CD4-positive, CD25-positive, alpha-beta regulatory T cell (primary cell): ENCODE measurements around the gene PRKAA1. TPM values are rescaled to one million over a fixed set of nuclear protein-coding genes. Genes with fewer than 3 reads are reported as not detected.

ENCODE experiments used
- ATAC-seq, 2 donors: fragments of 150-1000 bp; cut with Tn5 transposase; one replicate each; pipeline ENCODE4 v1.10.0; 2021; ENCODE audit warnings: low read depth in 2 of 2, moderate number of reproducible peaks in 2 of 2, moderate library complexity in 1 of 2
- DNase-seq, 3 donors: peaks; one replicate each; pipeline versions ENCODE4 v3.0.0 to v3.0.0-alpha.2; 2012 to 2022; ENCODE audit warnings: mixed read lengths in 1 of 3
- H3K27ac ChIP-seq: one replicate; pipeline ENCODE4 v1.7.0; 2013; ENCODE audit warnings: mild to moderate bottlenecking, low read length; ENCODE audit not compliant: insufficient read depth, poor library complexity, severe bottlenecking
- H3K27me3 ChIP-seq: one replicate; pipeline ENCODE4 v1.7.0; 2013; ENCODE audit warnings: low read length; ENCODE audit not compliant: control insufficient read depth, insufficient read depth
- H3K36me3 ChIP-seq: one replicate; pipeline ENCODE4 v1.7.0; 2013; ENCODE audit warnings: mild to moderate bottlenecking, low read length, moderate library complexity; ENCODE audit not compliant: control insufficient read depth, insufficient read depth
- H3K4me1 ChIP-seq: 2 replicates; pipeline ENCODE4 v1.7.0; 2013; ENCODE audit warnings: mild to moderate bottlenecking, low read length; ENCODE audit not compliant: insufficient read depth, control insufficient read depth, poor library complexity, severe bottlenecking
- H3K4me3 ChIP-seq: one replicate; pipeline ENCODE4 v1.7.0; 2013; ENCODE audit warnings: low read depth, mild to moderate bottlenecking, low read length, moderate library complexity
- H3K9me3 ChIP-seq, 2 experiments: 1 replicate in 1 of 2; 2 replicates in 1 of 2; pipeline ENCODE4 v1.7.0; 2013; ENCODE audit warnings: low read length in 2 of 2, mild to moderate bottlenecking in 1 of 2, moderate library complexity in 1 of 2; ENCODE audit not compliant: control insufficient read depth in 2 of 2
- H3K27ac Mint-ChIP-seq, 3 donors: one replicate each; pipeline ENCODE4 v1.8.0; 2020 to 2022; ENCODE audit warnings: mild to moderate bottlenecking in 3 of 3, mixed read lengths in 3 of 3, moderate library complexity in 2 of 3
- H3K27me3 Mint-ChIP-seq: one replicate; pipeline ENCODE4 v1.8.0; 2022; ENCODE audit warnings: mild to moderate bottlenecking, mixed read lengths
- H3K36me3 Mint-ChIP-seq: one replicate; pipeline ENCODE4 v1.8.0; 2020; ENCODE audit warnings: mixed read lengths
- H3K4me1 Mint-ChIP-seq, 4 donors: one replicate each; pipeline ENCODE4 v1.8.0; 2020 to 2022; ENCODE audit warnings: mixed read lengths in 4 of 4, mild to moderate bottlenecking in 1 of 4
- H3K4me3 Mint-ChIP-seq, 4 donors: one replicate each; pipeline ENCODE4 v1.8.0; 2020 to 2022; ENCODE audit warnings: mild to moderate bottlenecking in 4 of 4, mixed read lengths in 4 of 4, moderate library complexity in 3 of 4
- H3K9me3 Mint-ChIP-seq, 7 donors: one replicate each; pipeline ENCODE4 v1.8.0; 2020 to 2022; ENCODE audit warnings: mixed read lengths in 7 of 7, mild to moderate bottlenecking in 3 of 7, moderate library complexity in 2 of 7
- polyA plus RNA-seq, 4 donors: library from polyadenylated mRNA; unstranded; fragments of 300-500 nt; fragmentation: Illumina TruSeq; gene quantifications; one replicate each; pipeline ENCODE4 v1.2.3, GENCODE V29; 2021
- total RNA-seq: library from RNA; stranded (reverse); gene quantifications from one replicate; pipeline ENCODE4 v1.2.3, GENCODE V29; 2022

The PRKAA1 gene
- 102 TPM for total RNA-seq
- 10 to 100 TPM; 34.1 to 55.8 (median 43.5) TPM for polyA plus RNA-seq

DNA sequence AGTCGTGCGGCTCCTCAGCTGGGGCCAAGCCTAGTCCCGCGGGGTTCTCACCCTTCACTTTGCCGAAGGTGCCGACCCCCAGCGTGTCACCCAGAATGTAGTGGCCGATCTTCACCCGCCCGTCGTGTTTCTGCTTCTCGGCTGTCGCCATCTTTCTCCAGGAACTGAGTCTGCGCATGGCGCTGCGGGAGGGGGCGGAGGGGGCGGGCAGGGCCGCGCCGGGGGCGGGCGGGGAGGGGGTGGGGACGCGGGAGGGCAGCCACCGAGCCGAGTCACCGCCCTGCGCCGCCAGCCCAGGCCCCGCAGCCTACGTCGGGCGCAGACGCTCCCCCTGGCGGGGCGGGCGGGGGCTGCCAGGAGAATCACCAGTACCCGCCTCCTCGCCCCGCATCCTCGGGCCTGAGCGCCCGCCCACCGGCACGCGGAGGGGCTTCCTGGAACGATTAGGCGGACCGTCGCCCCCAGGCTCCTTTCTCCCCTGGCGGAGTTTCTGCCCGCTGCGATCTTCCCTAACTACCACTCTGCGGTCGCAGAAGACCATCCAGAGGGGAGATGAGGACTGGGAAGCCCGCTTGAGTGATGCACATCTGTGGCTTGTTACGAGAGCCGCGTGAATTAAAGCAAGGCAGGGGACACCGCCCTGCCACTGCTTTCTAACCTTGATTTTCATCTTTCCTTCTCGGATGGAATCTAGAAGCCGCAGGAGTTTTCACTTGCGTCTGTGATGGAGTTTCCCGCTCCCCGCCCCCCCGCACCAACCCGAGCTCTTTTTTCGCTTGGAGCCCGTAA is at the start of gene PRKAA1:
Gene PRKAA1 (minus strand): TSS at position 363 of the 789 bp plus-strand sequence. CDS start 185 bp downstream, at position 178.
- Mint-ChIP-seq H3K9me3 (no peaks in the 10 kb centered on the region), H3K27ac (peak within 1 kb of the TSS; percentile 95 to 97 (median 96)), H3K4me3 (peak within 1 kb of the TSS; percentile 92 to 97 (median 94)), H3K27me3 (peaks cover 13% of the 10 kb centered on the region), H3K4me1 (peaks cover 26 to 55% (median 41%) of the 10 kb centered on the region in 4 donors), H3K36me3 (peaks cover 7% of the 10 kb centered on the region)
- peak within 1 kb of the TSS; percentile 97 for H3K4me3 ChIP-seq
- H3K27me3 ChIP-seq: no peaks in the 10 kb centered on the region
- peak within 1 kb of the TSS; percentile 83 for H3K27ac ChIP-seq
- peaks cover 32% of the 10 kb centered on the region for H3K4me1 ChIP-seq
- DNase-seq: peak; percentile 87 to 92 (median 92)
- no peaks in the 10 kb centered on the region for H3K9me3 ChIP-seq
- ATAC-seq: peak; percentile 97 to 98
- H3K36me3 ChIP-seq: peaks cover 3% of the 10 kb centered on the region

DNA sequence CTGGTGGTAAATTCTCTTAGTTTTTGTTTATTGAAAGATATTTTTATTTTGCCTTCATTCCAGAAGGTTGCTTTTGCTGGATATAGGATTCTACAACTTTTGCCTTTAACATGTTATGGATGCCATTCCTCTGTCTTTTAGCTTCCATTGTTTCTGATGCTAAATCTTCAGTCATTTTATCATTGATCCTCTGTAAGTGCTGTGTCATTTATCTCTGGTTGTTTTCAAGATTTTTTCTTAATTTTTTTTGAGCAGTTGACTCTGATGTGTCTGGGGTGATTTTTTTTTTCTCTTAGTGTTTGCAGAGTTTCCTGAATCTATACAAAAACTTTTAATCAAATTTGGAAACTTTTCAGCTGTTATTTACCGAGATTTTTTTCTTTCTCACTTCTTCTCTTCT is 49.4 kb upstream of the PRKAA1 start:
- ATAC-seq (no peak), DNase-seq (no peak)
- Mint-ChIP-seq H3K9me3 (no peaks in the 10 kb centered on the region), H3K27ac (peak overlapping the region in 1 of 3 donors; percentile 15), H3K4me3 (peak overlapping the region in 2 of 4 donors; percentile 8 to 38), H3K27me3 (peaks cover 36% of the 10 kb centered on the region), H3K36me3 (peaks cover 4% of the 10 kb centered on the region), H3K4me1 (peaks cover 12 to 34% (median 13%) of the 10 kb centered on the region in 4 donors)
- Histone ChIP-seq H3K4me1 (peaks cover 5% of the 10 kb centered on the region), H3K36me3 (no peaks in the 10 kb centered on the region), H3K4me3 (no peak overlapping the region), H3K9me3 (no peaks in the 10 kb centered on the region), H3K27ac (no peak overlapping the region), H3K27me3 (peaks cover 3% of the 10 kb centered on the region)

DNA sequence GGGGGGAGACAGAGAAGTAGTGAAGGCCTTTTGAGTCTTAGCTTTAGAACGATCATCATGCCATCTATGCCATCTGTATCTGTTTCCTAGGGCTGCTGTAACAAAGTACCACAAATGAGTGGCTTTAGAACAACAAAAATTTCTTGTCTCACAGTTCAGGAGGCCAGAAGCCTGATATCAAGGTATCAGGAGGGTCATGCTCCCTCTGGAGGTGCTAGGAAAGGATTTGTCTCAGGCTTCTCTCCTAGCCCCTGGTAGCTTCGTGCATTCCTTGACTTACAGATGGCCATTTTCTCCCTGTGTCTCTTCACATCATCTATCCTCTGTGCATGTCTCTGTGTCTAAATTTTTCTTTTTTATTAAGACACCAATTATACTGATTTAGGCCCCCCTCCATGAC is 48.2 kb upstream of the PRKAA1 start:
- no peaks in the 10 kb centered on the region for H3K9me3 Mint-ChIP-seq
- no peak for DNase-seq
- peaks cover 4% of the 10 kb centered on the region for H3K36me3 Mint-ChIP-seq
- peaks cover 16 to 43% (median 18%) of the 10 kb centered on the region in 4 donors for H3K4me1 Mint-ChIP-seq
- no peaks in the 10 kb centered on the region for H3K9me3 ChIP-seq
- peaks cover 10% of the 10 kb centered on the region for H3K4me1 ChIP-seq
- no peaks in the 10 kb centered on the region for H3K36me3 ChIP-seq
- peak overlapping the region in 1 of 4 donors; percentile 35 for H3K4me3 Mint-ChIP-seq
- ATAC-seq: no peak
- peak overlapping the region in 1 of 3 donors; percentile 1 for H3K27ac Mint-ChIP-seq
- peaks cover 40% of the 10 kb centered on the region for H3K27me3 Mint-ChIP-seq
- no peak overlapping the region for H3K4me3 ChIP-seq
- H3K27ac ChIP-seq: no peak overlapping the region
- peaks cover 3% of the 10 kb centered on the region for H3K27me3 ChIP-seq

DNA sequence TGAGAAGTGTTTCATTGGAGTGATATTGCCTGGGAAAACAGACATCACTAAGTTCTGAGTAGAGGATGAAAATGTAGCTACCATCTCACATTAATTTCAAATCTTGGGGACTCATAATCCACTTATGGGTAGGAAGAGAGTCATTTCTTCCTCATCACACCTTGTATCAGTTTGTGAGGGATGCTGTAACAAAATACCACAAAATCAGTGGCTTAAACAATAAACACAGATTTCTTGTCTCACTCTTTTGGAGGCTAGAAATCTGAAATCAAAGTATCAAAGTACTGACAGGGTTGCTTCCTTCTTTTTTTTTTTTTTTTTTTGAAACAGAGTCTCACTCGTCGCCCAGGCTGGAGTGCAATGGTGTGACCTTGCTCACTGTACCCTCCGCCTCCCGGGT is 46.4 kb upstream of the PRKAA1 start:
- Histone ChIP-seq H3K36me3 (no peaks in the 10 kb centered on the region), H3K4me1 (peaks cover 14% of the 10 kb centered on the region), H3K27ac (no peak overlapping the region), H3K27me3 (peaks cover 3% of the 10 kb centered on the region), H3K9me3 (no peaks in the 10 kb centered on the region), H3K4me3 (no peak overlapping the region)
- ATAC-seq: no peak
- DNase-seq: no peak
- Mint-ChIP-seq H3K36me3 (peaks cover under 1% of the 10 kb centered on the region), H3K27me3 (peaks cover 50% of the 10 kb centered on the region), H3K4me3 (peak overlapping the region in 1 of 4 donors; percentile 83), H3K9me3 (no peaks in the 10 kb centered on the region), H3K27ac (no peak overlapping the region), H3K4me1 (peaks cover 18 to 52% (median 25%) of the 10 kb centered on the region in 4 donors)

DNA sequence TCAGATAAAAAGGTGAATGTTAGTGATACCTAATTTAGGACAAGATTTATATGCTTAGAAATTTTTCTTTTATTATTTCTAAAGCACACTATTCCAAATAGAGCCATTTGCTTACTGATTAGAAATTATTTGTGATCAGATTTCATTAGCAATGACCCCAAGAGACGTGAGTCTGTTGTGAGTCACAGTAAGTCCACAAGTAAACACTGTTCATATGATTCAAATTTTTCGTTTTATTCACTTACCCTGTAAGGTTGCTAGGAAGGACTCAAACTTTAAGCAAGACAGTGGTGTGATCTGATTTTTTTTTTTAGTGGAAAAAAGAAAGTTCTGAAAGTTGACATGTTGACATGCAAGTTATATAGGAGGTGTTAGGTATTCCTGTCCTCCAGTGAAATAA is 44.2 kb upstream of the PRKAA1 start:
- peaks cover 20% of the 10 kb centered on the region for H3K4me1 ChIP-seq
- Mint-ChIP-seq H3K36me3 (no peaks in the 10 kb centered on the region), H3K4me1 (peaks cover 19 to 50% (median 27%) of the 10 kb centered on the region in 4 donors), H3K27me3 (peaks cover 44% of the 10 kb centered on the region), H3K9me3 (no peaks in the 10 kb centered on the region), H3K4me3 (peak overlapping the region in 3 of 4 donors; percentile 89 to 97 (median 90)), H3K27ac (no peak overlapping the region)
- H3K27ac ChIP-seq: no peak overlapping the region
- no peaks in the 10 kb centered on the region for H3K9me3 ChIP-seq
- peak overlapping the region; percentile 93 for H3K4me3 ChIP-seq
- peaks cover 3% of the 10 kb centered on the region for H3K27me3 ChIP-seq
- no peak for ATAC-seq
- DNase-seq: no peak
- no peaks in the 10 kb centered on the region for H3K36me3 ChIP-seq

DNA sequence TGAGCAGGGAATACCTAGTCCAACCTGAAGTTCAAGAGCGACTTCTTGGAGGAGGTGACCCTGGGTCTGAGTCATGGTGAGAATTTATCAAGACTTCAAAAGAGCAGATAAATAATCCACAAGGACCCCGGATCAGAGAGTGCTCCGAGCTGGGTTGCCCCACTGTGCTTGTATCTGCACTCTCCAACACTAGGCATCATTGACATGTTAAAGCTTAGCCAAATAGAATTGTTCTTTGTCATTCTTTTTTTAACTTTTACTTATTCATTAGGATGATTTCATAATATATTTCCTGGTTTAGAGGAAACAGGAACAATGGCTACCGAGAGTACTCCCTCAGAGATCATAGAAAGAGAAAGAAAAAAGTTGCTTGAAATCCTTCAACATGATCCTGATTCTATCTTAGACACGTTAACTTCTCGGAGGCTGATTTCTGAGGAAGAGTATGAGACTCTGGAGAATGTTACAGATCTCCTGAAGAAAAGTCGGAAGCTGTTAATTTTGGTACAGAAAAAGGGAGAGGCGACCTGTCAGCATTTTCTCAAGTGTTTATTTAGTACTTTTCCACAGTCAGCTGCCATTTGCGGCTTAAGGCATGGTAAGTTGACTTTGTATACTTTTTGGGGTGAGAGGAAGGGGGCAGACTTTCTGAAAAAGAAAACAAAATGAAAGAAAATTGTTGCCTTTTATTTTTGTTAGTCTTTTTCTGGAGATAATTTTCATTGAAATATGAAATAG is 43.1 kb upstream of the PRKAA1 start, which contains the start of gene CARD6:
Gene CARD6 (plus strand): TSS at position 300 of the 738 bp plus-strand sequence. CDS start 16 bp downstream, at position 316.
- peak in 1 of 2 donors; percentile 42 for ATAC-seq
- H3K9me3 ChIP-seq: no peaks in the 10 kb centered on the region
- no peaks in the 10 kb centered on the region for H3K9me3 Mint-ChIP-seq
- peaks cover 20% of the 10 kb centered on the region for H3K4me1 ChIP-seq
- H3K4me1 Mint-ChIP-seq: peaks cover 20 to 42% (median 29%) of the 10 kb centered on the region in 4 donors
- H3K36me3 Mint-ChIP-seq: no peaks in the 10 kb centered on the region
- peak within 1 kb of the TSS; percentile 93 for H3K4me3 ChIP-seq
- peaks cover under 1% of the 10 kb centered on the region for H3K27me3 ChIP-seq
- H3K4me3 Mint-ChIP-seq: peak within 1 kb of the TSS; percentile 86 to 97 (median 90)
- no peaks in the 10 kb centered on the region for H3K36me3 ChIP-seq
- peak within 1 kb of the TSS; percentile 76 to 99 (median 79) for H3K27ac Mint-ChIP-seq
- peak in 2 of 3 donors; percentile 28 to 53 for DNase-seq
- peaks cover 43% of the 10 kb centered on the region for H3K27me3 Mint-ChIP-seq
- H3K27ac ChIP-seq: peak within 1 kb of the TSS; percentile 49

DNA sequence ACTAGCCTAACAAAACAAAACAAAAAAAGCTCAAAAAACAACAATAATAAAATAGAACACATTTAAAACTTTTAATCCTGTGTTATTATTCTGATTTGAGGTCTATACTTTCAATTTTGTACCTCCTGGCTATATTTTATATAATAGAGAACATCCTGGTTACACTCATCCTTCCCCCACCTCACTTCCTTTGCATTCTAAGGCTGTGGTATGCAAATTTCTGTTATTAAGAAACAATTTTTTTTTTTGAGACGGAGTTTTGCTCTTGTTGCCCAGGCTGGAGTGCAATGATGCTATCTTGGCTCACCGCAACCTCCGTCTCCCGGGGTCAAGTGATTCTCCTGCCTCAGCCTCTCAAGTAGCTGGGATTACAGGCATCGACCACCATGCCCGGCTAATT is 39.9 kb upstream of the PRKAA1 start:
- ATAC-seq: no peak
- Histone ChIP-seq H3K9me3 (no peaks in the 10 kb centered on the region), H3K4me3 (peak overlapping the region; percentile 29), H3K27ac (peak overlapping the region; percentile 41), H3K27me3 (no peaks in the 10 kb centered on the region), H3K36me3 (peaks cover 5% of the 10 kb centered on the region), H3K4me1 (peaks cover 35% of the 10 kb centered on the region)
- H3K4me3 Mint-ChIP-seq: peak overlapping the region; percentile 11 to 84 (median 67)
- peak in 2 of 3 donors; percentile 57 to 65 for DNase-seq
- peaks cover 30% of the 10 kb centered on the region for H3K27me3 Mint-ChIP-seq
- peak overlapping the region in 2 of 3 donors; percentile 44 to 84 for H3K27ac Mint-ChIP-seq
- peaks cover 16% of the 10 kb centered on the region for H3K36me3 Mint-ChIP-seq
- H3K9me3 Mint-ChIP-seq: no peaks in the 10 kb centered on the region
- peaks cover 26 to 60% (median 45%) of the 10 kb centered on the region in 4 donors for H3K4me1 Mint-ChIP-seq
